ENCODE measurements around the gene LYSMD2.
"Not testable (repeated sequence)": the region's sequence is repeated elsewhere in the genome, so short reads cannot be mapped to it uniquely, and the experiment has no call there.

LYSMD2 gene

DNA sequence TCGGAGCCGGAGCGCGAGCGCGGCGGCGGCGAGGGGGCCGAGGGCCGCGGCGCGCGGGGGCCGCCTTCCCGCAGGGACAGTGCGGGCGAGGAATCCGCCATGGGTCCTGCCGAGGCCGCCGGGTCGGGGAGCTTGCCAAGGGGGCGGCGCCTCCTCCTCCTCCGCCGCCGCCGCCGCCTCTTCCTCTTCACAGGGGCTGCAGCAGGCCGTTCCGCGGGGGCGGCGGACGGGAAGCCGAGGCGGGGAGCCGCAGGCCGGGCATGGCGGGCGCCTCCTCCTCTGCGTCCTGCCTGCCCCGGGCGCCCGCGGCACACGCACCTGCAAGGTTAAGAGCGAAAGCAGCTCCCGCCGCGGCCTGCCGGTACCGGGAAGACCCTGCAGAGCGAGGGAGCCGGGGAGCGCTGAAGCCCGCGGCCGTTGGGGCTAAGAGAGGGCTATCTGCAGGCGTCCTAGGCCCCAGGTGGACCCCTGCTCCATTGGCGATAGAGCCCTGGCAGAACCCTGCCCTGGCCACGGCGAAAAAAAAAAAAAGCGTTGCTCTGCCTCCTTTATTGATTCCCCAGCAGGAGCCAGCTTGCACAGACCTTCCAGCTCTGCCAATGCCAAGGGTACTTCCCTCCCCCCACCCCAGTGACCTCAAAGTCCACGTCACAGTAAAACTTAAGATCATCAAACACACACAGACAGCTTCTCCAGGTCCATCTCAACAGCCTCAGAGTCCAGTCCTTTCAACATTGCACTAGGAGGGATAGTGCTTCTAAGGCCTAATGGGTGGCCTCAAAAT is at the start of gene LYSMD2:
TSS of gene LYSMD2 (minus strand) at position 134 of the 784 bp plus-strand sequence. CDS start at position 101, 33 bp downstream.
- DNase-seq (ENCODE audit: low read depth) = no peak

DNA sequence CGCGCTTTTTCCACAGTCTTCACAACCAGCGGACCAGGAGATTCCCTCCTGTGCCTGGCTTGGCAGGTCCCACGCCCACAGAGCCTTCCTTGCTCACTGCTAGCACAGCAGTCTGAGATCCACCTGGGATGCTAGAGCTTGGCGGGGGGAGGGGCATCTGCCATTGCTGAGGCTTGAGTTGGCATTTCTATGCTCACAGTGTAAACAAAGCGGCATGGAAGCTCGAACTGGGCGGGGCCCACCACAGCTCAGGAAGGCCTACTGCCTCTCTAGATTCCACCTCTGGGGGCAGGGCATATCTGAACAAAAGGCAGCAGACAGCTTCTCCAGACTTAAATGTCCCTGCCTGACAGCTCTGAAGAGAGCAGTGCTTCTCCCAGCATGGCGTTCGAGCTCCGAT is 49.7 kb upstream of the LYSMD2 start:
- DNase-seq (ENCODE audit: low read depth) = not testable (repeated sequence)

- DNase-seq (ENCODE audit: low read depth) = no peak
Measured at GRCh38 chr15:51783967-51784366, 46.5 kb upstream of the LYSMD2 start.

DNA sequence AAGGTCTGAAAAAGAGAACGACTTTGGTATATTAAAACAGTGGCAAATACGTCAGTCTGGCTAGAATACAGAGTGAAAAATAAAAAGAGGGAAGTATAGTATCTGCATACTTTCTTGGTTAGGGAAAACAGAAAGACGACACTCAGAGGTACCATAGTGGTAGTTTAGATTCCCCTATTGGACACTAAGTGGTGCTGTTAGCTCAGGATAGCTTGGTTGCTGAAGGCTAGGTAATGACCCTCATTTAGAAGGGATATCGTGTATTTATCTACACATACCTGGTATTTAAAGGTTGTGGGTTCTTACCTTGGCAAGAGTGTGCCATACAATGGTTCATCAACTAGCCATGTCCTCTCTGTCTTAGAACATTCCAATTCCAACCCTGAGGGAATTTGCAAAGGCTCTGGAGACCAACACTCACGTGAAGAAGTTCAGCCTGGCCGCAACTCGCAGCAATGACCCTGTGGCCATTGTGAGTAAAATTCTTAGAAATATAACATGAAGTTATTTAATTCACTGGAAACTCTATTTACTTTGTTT is 45.0 kb upstream of the LYSMD2 start:
- no peak for DNase-seq (ENCODE audit: low read depth)

- no peak for DNase-seq (ENCODE audit: low read depth)
Measured at GRCh38 chr15:51781506-51781905, 44.1 kb upstream of the LYSMD2 start.

DNA sequence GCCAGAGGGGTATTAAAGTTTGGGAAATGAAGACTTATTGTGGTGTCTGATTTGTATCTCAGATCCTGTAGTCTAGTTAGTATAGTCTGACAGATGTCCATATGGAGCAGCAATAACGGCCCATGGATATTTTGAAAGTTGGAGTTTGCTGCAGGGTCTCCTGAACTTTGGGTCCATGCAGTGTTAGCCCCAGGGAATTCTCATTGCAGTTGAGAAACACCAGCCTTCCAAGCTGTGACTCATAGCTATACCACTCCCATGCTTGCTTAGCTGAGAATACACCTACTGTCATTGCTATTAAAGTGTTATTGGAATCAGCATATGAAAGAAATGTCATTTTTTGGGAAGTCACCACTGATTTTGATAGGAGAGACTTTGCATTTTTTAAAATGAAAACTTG is 43.2 kb upstream of the LYSMD2 start:
- no peak for DNase-seq (ENCODE audit: low read depth)

GRCh38 chr15:51776952-51777569 is 39.6 kb upstream of the LYSMD2 start:
- peak; percentile 60 for DNase-seq (ENCODE audit: low read depth)

DNA sequence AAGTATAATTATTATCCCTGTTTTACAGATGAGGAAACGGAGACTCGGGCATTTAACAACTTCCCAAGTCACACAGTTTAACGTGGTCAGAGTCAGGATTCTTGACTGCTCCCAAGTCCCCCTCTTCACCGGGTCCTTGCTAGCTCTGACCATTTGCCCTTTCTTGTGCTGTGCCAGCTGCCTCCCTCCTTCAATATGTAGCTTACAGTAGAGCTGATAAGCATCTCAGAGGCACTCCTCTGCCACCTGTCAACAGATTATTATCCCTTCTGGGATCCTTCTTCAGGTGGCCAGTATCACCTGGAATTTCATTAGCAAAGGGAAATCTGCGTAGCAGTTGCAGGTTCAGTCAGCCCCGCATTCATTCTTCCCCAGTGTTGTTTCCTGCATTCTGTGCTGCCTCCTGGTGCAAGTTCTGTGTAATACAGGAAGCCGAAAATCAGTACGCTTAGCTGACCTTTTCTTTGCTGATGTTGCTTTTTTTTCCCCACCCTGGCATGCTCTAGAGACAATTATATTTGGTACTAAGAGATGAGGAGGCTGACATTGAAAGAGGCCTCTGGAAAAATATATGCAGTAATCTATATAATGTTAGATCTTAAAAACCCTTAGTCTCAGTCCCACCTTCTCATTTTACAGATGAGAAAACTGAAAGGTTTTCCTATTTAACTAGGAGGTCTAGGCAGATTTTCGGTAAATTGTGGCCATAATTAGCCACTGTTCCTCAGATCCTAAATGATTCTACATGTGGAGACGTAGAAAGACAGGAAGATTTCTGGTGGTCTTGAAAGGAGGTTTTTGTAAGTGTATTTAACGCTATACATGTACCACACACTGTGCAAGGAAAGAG is 38.7 kb upstream of the LYSMD2 start:
- no peak for DNase-seq (ENCODE audit: low read depth)

GRCh38 chr15:51774916-51775315 is 37.5 kb upstream of the LYSMD2 start:
- DNase-seq (ENCODE audit: low read depth) = no peak

DNA sequence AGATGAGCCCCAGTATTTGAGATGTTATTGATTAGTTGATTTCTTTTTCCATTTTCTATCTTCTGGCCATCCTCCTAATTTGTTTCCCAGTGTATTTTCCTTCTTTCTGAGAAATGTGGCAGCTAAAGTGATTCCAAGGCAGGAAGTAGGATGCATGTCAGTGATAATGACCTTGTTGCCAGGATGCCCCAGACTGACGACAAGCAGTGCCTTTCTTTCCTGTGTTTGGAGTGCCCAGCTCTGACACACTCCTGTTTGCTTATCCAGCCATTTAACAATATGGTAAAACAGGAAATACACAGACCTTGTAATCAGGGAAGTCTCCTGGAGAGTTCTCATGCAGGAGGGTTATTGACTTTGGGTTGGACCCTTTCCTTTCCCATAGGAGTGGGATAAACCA is 34.3 kb upstream of the LYSMD2 start:
- DNase-seq (ENCODE audit: low read depth) = no peak

DNA sequence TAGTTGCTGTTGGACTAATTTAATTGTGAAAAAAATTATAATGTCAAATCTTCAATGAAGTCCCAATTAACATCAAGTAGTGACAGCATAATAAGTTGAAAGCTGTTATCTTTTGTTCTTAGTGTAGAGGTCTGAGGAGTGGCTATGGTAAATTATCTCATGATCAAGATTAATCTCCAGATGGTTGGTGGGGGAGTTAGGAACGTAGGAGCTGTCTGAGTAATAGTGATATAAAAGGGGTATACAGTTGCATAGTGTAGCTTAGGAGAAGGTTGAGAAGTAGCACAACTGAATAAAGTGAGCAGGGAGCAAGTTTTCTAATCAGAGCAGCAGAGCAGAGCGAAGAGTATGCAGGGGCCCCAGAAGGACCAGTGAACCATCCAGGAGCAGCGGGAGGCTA is 33.4 kb upstream of the LYSMD2 start:
- DNase-seq (ENCODE audit: low read depth) = no peak

DNA sequence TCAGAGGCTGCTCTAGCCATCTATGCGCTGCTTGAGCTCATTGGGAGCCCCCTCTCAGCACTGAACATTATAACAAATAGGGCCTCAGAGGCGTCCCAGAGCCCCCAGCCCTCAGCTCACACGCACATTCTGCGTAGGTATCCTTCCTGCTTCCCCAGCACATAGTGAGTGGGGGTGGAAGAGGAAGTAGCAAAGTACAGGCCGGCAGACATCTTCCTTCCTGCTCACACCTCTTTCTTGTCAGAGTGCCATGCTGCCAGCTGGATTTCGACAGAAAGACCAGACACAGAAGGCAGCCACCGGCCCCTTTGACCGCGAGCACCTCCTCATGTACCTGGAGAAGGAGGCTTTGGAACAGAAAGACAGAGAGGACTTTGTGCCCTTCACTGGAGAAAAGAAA is 30.6 kb upstream of the LYSMD2 start:
- no peak for DNase-seq (ENCODE audit: low read depth)

DNA sequence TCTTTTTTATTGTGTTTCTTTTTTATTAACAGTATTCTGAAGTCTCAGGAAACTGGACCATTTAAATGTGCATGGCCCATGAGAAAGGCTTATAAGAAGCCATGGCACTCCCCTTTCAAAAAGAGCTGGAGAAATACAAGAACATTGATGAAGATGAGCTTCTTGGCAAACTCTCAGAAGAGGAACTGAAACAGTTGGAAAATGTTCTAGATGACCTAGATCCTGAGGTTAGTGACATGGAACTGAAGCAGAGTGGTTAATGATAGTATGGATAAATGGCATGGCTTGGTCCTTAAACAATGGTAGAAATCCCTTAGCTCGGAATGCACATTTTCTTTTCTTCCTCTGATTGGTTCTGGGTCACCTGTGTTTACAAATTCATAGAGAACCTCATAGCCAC is 28.9 kb upstream of the LYSMD2 start:
- no peak for DNase-seq (ENCODE audit: low read depth)

DNA sequence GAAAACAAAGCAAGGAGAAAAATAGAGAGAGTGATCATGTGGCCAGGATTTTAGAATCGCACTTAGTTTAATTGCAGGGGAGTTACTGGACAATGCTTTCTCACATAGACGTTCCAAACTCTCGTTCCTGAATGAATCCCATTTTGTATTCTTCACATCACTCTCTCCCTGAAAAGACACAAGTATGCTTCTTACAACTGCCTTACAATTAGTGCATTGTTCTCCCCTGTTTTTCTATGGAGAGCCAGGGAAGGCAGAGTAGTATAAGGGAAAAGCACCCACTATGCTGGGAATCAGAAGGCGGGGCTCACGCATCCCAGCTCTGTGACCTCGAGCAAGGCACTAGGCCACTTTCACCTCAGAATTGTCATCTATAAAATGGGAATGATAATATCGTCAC is 28.3 kb upstream of the LYSMD2 start:
- DNase-seq (ENCODE audit: low read depth) = no peak

DNA sequence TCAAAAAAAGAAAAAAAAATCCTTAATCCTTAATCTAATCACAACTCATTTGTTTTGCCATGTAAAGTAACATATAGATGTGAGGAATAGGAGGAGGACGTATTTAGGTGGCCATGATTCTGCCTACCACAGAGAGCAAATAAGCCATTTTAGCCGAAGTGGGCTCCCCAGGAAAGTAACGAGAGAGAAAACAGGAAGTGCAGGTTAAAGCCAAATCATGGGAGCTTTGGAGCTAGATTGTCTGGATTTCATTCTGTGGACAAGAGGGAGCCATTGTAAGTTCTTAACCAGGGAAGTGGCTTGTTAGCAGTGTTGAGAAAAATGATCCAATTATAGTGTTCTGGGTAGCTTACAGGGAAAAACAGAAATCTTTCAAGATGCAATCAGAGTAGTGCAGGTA is 23.4 kb upstream of the LYSMD2 start:
- DNase-seq (ENCODE audit: low read depth) = no peak

- DNase-seq (ENCODE audit: low read depth) = peak; percentile 90
Measured at GRCh38 chr15:51759557-51760070, 22.2 kb upstream of the LYSMD2 start.

DNA sequence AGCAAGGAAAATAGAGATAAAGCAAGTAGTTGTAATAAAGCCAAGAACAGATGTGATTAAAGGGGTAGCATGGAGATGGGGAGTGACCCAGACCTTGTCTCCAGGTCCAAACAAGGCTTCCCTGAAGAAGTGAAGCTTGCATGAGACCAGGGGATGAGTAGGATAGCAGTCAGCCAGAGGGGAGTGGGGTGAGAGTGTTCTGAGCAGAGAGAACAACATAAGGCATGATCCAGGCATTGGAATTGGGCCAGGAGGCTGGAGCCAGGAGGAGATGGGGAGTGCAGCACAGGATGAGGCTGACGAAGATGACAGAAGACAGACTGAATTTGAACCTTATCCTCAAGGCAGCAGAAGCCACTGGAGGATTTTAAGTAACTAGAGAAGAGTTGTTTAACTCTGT is 21.2 kb upstream of the LYSMD2 start:
- DNase-seq (ENCODE audit: low read depth) = peak; percentile 63

- DNase-seq (ENCODE audit: low read depth) = no peak
Measured at GRCh38 chr15:51757450-51757849, 20.0 kb upstream of the LYSMD2 start.

- no peak for DNase-seq (ENCODE audit: low read depth)
Measured at GRCh38 chr15:51756482-51756881, 19.0 kb upstream of the LYSMD2 start.

- no peak for DNase-seq (ENCODE audit: low read depth)
Measured at GRCh38 chr15:51755790-51756189, 18.3 kb upstream of the LYSMD2 start.

- no peak for DNase-seq (ENCODE audit: low read depth)
Measured at GRCh38 chr15:51754267-51754666, 16.8 kb upstream of the LYSMD2 start.

DNA sequence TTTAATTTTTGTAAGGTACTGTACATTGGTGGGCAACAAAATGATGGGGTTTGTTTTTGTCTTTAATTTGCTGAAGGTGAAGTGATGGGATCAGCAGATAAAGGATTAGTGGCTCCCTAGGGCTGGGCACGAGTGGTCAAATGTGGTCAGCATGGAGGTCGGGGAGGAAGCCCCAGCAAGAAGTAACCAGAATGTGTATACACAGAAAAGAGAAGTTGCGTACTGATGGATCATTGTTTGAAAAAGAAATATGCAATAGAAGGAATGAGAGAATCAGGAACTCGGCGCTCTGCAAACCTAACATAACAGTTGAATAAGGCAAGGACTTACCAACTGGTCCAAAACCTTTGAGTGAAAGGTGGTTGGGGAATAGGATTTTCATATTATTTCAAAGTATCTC is 15.4 kb upstream of the LYSMD2 start:
- no peak for DNase-seq (ENCODE audit: low read depth)
